ENCODE results near the gene RNF40.

DNA sequence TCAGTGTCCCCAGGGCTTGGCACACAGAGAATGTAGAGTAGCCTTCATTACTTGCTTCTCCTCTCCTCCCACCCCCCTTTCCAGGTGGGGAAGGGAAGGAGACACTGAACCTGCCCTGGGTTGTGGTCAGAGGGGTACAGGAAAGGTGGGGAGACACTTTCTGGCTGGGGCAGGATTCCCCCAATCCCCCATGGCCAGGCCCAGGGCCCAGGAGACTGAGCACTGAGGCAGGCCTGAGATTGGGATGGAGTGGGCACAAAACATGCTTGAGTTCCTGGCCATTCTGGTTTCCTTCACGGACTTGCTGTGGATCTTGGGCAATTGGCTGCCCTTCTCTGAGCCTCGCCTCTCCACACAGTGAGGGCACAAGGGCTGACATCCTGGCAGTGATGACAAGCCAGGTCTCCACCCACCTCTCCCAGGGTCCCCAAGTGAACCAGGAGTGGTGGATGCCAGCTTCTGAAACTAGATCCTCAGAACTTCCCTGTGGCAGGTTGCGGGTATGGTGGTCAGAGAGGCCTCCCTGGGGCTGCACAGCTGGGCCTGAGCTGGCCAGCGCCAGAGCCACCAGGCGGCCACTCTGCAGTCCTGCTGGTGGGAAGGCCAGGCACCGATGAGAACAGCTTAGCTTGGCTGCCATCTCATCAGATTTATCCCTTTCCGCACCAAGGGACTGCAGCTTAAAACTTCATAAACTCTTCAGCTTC is 15.6 kb downstream of the RNF40 start:
- TF ChIP-seq EZH2 (IDR thresholded peaks at IDR 0.05) (no peak), POLR2AphosphoS5 (IDR thresholded peaks at IDR 0.05; ENCODE audit: borderline replicate concordance, low read depth, low read length) (0 out of 2 replicates have a peak, but pooled peaks have one; percentile 9), FOXP2 (optimal IDR thresholded peaks at IDR 0.05; ENCODE audit: control extremely low read depth, extremely low read length, insufficient read depth) (no peak)

Data from SK-N-MC (cell line).